Activated naive CD8-positive, alpha-beta T cell (primary cell): ENCODE measurements around the gene PLPP7.
"Not testable (repeated sequence)": the region's sequence is repeated elsewhere in the genome, so short reads cannot be mapped to it uniquely, and the experiment has no call there.

ENCODE experiments used
- H3K27ac Mint-ChIP-seq: one replicate; pipeline ENCODE4 v1.8.0; 2021; ENCODE audit warnings: mixed read lengths
- H3K27me3 Mint-ChIP-seq: one replicate; pipeline ENCODE4 v1.8.0; 2021; ENCODE audit warnings: mixed read lengths
- H3K36me3 Mint-ChIP-seq: one replicate; pipeline ENCODE4 v1.8.0; 2021; ENCODE audit warnings: mixed read lengths
- H3K4me1 Mint-ChIP-seq: one replicate; pipeline ENCODE4 v1.8.0; 2021; ENCODE audit warnings: low read depth, mixed read lengths
- H3K4me3 Mint-ChIP-seq: one replicate; pipeline ENCODE4 v1.8.0; 2021; ENCODE audit warnings: mild to moderate bottlenecking, mixed read lengths
- H3K9me3 Mint-ChIP-seq: one replicate; pipeline ENCODE4 v1.8.0; 2021; ENCODE audit warnings: low read depth, mixed read lengths

The PLPP7 gene

DNA sequence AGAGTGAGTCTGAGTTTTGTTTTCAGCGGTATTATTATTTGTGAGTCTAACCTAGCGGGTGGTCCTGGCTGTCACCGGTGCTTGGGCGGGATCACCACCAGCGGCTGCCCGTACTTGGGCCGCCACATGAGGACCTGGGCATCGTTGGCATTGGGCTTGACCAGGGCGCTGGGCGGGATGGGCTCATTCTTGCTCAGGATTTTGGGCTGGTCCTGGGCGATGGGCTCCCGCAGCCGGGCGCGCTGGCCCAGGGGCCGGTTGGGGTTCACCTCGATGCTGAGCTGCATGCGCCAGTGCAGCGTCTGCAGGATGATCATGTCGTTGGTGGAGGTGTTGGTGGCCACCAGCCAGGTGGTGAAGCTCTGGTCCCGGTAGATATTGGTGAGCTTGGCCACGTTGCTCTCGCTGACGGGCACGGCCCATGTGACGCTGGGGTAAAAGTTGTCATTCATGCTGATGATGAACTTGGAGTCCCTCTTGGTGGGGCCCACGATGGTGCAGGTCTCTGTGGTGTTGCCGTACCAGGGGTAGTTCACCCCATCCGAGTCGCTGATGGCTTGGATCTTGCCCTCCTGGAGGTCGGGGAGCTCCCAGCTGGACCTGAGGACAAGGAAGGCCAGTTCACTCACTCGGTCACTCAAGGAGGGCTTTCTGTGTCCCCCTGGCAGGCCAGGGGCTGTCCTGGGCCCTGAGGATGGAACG is 28.6 kb upstream of the PLPP7 start:
- H3K4me3 Mint-ChIP-seq, result no peak overlapping the region
- H3K27me3 Mint-ChIP-seq, result no peaks in the 10 kb centered on the region
- H3K9me3 Mint-ChIP-seq, result no peaks in the 10 kb centered on the region
- H3K27ac Mint-ChIP-seq, result peak overlapping the region; percentile 75
- peaks cover 4% of the 10 kb centered on the region for H3K36me3 Mint-ChIP-seq
- peaks cover 70% of the 10 kb centered on the region for H3K4me1 Mint-ChIP-seq

DNA sequence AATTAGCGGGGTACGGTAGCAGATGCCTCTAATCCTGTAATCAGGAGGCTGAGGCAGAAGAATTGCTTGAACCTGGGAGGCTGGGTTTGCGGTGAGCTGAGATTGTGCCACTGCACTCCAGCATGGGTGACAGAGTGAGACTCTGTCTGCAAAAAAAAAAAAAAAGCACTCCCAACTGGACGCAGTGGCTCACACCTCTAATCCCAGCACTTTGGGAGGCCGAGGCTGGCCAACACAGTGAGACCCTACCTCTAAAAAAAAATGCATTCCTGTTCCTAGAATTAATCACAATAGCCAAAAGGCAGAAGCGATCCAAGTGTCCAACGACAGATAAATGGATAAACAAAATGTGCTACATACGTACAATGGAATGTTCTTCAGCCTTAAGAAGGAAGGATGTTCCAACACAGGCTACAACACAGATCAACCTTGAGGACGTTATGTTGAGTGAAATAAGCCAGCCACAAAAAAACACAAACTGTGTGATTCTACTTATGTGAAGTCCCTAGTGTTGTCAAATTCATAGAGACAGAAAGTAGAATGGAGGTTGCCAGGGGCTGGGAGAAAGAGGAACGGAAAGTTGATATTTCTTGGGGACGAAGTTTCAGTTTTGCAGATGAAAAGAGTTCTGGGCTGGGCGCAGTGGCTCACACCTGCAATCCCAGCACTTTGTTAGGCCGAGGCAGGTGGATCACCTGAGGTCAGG is 27.0 kb upstream of the PLPP7 start:
- Mint-ChIP-seq H3K4me3 (peak overlapping the region; percentile 72), H3K36me3 (peaks cover 4% of the 10 kb centered on the region), H3K4me1 (peaks cover 75% of the 10 kb centered on the region)

DNA sequence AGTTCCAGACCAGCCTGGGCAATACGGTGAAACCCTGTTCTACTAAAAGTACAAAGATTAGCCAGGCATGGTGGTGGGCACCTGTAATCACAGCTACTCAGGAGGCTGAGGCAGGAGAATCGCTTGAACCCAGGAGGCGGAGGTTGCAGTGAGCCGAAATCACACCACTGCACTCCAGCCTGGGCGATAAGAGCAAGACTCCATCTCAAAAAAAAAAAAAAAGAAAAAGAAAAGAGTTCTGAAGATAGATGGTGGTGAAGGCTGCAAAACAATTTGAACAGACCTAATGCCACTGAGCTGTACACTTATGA is 26.5 kb upstream of the PLPP7 start:
- H3K36me3 Mint-ChIP-seq, H3K9me3 Mint-ChIP-seq, H3K27me3 Mint-ChIP-seq: not testable (repeated sequence)
- H3K4me3 Mint-ChIP-seq, result peak overlapping the region; percentile 72
- H3K27ac Mint-ChIP-seq, result peak overlapping the region; percentile 83
- H3K4me1 Mint-ChIP-seq, result peaks cover 74% of the 10 kb centered on the region

More for the DNA sequence above, 27.0 kb upstream of the PLPP7 start:
- Mint-ChIP-seq H3K9me3 (no peaks in the 10 kb centered on the region), H3K27me3 (no peaks in the 10 kb centered on the region), H3K27ac (peak overlapping the region; percentile 83)

DNA sequence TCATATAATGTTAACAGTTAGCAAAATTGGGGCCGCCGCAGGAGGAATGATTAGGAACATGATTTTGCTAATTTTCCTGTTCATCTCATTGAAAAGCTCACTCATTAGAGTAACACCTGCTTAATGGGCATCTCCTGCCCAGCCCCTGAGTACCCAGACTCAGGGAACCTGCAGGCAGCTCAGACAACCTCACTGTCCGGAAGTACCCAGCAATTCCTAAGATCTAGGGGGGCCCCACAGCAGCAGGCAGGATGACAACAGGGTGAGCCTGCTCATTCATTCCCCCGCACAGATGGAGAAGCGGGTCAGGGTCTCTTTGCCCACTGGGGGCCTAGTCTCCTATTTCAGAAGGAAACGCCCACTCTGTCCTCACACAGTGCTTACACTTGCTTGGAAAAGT is 25.8 kb upstream of the PLPP7 start:
- H3K4me1 Mint-ChIP-seq, result peaks cover 78% of the 10 kb centered on the region
- no peaks in the 10 kb centered on the region for H3K9me3 Mint-ChIP-seq
- peak overlapping the region; percentile 97 for H3K27ac Mint-ChIP-seq
- H3K27me3 Mint-ChIP-seq, result no peaks in the 10 kb centered on the region
- peaks cover 4% of the 10 kb centered on the region for H3K36me3 Mint-ChIP-seq
- peak overlapping the region; percentile 69 for H3K4me3 Mint-ChIP-seq

DNA sequence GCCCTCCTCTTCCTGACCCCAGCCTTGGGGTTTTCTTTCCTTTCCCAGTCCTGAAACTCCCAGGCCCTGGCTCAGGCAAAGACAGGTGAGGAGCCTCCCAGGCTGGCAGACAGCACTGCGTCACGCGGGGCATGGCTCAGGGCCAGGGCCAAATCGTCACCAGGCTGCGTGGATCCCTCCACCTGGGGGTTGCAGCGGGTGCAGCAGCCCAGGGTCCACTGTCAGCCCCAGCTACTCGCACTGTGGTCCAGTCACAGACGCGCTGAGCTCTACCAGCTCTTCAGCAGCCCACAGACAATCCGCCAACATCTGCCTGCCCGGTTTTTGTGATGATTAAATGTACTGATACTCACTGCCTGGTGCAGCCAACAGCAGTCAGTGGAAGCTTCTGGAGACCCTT is 25.3 kb upstream of the PLPP7 start:
- Mint-ChIP-seq H3K4me1 (peaks cover 81% of the 10 kb centered on the region), H3K27me3 (no peaks in the 10 kb centered on the region), H3K9me3 (no peaks in the 10 kb centered on the region), H3K4me3 (peak overlapping the region; percentile 69), H3K36me3 (peaks cover 4% of the 10 kb centered on the region), H3K27ac (peak overlapping the region; percentile 97)

DNA sequence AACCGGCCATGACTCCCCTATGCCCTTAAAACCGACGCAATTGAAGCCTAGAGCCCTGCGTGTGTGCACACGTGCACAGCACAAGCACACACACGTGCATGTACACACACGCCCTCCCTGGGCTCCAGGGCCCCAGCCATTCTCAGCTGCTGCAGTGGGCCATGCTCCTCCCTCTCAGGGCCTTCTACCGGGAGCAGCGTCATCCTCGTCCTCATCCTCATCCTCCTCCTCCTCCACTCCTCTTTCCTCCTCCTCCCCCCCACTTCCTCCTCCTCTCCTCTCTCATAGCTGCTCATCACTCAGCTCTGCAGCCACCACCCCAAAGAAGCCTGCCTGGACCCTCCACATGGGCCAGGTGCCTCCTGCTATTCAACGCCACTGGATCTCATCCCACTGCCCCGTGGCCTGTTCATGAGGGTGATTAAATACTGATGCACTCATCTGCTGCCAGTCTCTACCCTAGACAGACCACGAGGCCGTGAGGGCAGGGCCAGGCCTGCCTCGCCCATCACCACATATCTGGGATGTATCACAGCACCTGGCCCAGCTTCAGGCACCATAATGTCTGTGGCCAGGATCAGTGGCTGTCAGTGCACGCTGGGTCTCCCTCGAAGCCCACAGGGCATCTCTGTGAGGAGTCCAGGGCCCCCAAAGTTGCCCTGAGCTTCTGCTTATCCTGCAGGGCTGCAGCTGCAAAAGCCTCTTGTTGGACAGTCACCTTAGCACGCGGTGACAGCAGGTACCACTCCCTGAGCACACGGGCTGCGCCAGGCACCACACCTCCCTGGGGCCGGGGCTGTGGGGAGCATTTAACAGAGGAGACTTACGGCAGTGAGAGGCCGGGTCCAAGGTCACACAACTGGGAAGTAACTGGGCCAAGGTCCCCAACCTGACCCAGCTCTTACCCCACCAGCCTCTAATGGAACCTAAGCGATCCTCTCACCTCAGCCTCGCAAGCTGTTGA is 23.0 kb upstream of the PLPP7 start:
- Mint-ChIP-seq H3K9me3 (no peaks in the 10 kb centered on the region), H3K27me3 (no peaks in the 10 kb centered on the region), H3K4me1 (peaks cover 85% of the 10 kb centered on the region), H3K4me3 (peak overlapping the region; percentile 69), H3K27ac (peak overlapping the region; percentile 97), H3K36me3 (peaks cover 7% of the 10 kb centered on the region)

DNA sequence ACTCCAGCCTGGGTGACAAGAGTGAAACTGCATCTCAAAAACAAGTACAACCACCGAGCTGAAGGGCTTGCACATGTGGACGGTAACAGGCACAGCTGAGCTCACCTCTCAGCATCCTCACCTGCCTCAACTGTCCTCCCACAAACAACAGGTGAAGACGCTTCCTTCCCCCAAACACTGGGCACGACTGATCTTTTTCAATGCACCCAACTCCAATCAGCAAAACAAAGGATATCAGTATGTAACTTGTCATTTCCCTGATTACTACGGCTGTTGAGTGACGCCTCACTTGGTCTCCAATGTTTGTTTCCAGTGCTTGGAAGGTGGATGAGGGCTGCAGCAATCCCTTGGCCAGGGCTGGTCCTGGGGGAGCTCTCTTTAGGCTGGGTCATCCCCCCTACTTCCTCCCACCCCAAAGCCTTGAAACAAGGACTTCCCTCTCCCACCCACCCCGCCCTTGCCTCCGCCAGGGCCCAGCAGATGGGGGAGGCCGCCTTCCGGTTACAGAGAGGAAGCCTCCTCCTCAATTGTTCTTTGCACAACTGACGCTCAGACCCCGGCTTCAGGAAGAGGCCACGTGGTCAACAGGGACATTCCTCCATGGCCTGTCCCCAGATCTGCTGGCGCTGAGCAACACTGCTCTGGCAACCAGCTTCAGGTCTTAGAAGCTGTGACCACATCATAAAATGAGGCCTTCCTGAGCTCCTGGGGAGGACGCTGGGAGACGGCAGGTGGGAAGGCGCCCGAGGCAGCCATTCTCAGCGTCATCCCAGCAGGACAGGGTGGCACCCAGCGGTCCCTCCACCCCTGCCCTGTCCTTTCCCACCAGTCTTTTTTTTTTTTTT is 19.1 kb upstream of the PLPP7 start:
- Mint-ChIP-seq H3K4me3 (peak overlapping the region; percentile 97), H3K27me3 (no peaks in the 10 kb centered on the region), H3K36me3 (peaks cover 3% of the 10 kb centered on the region), H3K27ac (peak overlapping the region; percentile 97), H3K9me3 (no peaks in the 10 kb centered on the region), H3K4me1 (peaks cover 60% of the 10 kb centered on the region)

DNA sequence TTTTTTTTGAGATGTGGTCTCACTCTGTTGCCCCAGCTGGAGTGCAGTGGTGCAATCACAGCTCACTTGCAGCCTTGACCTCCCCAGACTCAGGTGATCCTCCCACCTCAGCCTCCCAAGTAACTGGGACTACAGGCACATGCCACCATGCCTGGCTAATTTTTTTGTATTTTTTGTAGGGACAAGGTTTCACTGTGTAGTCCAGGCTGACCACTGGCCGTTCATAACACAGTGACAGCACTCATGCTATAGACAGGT is 18.6 kb upstream of the PLPP7 start:
- H3K27me3 Mint-ChIP-seq, H3K9me3 Mint-ChIP-seq, H3K36me3 Mint-ChIP-seq: not testable (repeated sequence)
- Mint-ChIP-seq H3K27ac (peak overlapping the region; percentile 97), H3K4me3 (peak overlapping the region; percentile 97), H3K4me1 (peaks cover 55% of the 10 kb centered on the region)

DNA sequence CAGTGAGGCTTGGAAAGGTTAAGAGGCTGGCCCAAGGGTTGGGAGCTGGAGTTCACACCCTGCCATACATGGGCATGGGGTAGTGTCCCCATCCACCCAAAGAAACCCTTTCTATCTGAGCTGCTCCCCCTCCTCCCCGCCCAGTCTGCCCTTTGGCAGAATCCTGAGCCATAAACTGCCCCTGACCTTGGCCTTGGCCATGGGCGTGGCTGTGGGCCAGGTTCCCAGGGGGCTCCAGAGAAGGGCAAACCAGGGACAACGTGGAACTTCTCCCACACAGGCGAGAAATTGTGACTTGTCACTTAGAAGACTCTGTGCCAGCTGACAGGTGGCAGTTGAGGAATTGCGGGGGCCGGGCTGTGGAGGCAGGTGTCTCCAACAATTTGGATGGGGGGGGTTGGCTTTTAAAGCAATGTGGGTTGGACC is 18.0 kb upstream of the PLPP7 start:
- H3K4me1 Mint-ChIP-seq, result peaks cover 49% of the 10 kb centered on the region
- H3K9me3 Mint-ChIP-seq, result no peaks in the 10 kb centered on the region
- H3K27ac Mint-ChIP-seq, result peak overlapping the region; percentile 97
- H3K36me3 Mint-ChIP-seq, result peaks cover 3% of the 10 kb centered on the region
- peak overlapping the region; percentile 97 for H3K4me3 Mint-ChIP-seq
- no peaks in the 10 kb centered on the region for H3K27me3 Mint-ChIP-seq

DNA sequence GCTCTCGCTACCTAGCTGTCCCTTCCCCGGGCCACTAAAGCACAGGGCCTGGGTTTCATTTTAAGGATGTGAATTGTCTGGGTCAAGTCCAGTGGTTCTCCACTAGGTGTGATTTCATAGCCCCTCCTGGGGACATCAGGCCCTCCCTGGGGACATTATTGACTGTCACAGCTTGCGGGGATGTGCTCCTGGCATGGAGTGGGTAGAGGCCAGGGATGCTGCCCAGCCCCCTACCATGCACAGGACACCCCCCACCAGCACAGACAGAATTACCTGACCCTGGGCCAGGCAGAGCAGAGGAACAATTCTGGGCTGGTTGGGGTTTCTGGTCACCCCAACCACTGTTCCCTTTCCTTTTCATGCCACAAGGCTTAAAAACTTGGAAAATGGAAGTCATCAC is 17.3 kb upstream of the PLPP7 start:
- peak overlapping the region; percentile 97 for H3K4me3 Mint-ChIP-seq
- no peaks in the 10 kb centered on the region for H3K9me3 Mint-ChIP-seq
- H3K27ac Mint-ChIP-seq, result peak overlapping the region; percentile 97
- H3K36me3 Mint-ChIP-seq, result peaks cover 3% of the 10 kb centered on the region
- no peaks in the 10 kb centered on the region for H3K27me3 Mint-ChIP-seq
- H3K4me1 Mint-ChIP-seq, result peaks cover 42% of the 10 kb centered on the region

DNA sequence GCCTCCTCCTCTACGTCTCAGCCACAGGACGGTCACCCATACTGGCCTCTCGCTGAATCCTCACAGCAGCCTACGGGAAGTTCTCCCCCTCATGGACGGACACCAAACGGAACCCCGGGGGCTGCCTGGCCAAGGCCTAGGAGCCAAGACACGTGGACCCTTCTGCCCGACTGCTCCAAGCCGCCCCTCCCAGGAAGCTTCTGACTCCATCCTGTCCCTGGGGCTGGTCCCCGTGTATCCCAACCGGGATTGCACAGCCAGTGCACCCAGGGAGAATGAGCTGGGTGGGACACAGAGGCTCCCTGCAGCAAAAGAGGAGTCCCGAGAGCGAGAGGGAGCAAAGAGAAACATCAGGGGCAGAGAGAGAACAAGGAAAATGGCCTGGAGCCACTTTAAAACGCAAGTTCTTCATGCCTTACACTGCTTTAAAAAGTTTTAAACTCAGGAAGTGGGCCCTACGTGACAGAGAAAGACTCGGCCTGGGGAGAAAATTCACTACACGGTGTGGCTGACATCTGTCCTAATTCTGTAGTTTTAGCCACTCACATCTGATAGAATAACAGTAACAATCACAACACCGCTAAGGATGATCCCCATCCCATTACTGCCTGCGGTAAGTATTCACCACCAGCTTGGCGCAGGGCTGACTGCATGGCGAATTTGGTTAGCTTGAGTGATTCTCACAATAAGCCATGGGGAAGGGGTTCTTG is 16.2 kb upstream of the PLPP7 start:
- Mint-ChIP-seq H3K4me1 (peaks cover 36% of the 10 kb centered on the region), H3K4me3 (peak overlapping the region; percentile 97), H3K27ac (peak overlapping the region; percentile 99), H3K27me3 (no peaks in the 10 kb centered on the region), H3K36me3 (peaks cover 3% of the 10 kb centered on the region), H3K9me3 (no peaks in the 10 kb centered on the region)

DNA sequence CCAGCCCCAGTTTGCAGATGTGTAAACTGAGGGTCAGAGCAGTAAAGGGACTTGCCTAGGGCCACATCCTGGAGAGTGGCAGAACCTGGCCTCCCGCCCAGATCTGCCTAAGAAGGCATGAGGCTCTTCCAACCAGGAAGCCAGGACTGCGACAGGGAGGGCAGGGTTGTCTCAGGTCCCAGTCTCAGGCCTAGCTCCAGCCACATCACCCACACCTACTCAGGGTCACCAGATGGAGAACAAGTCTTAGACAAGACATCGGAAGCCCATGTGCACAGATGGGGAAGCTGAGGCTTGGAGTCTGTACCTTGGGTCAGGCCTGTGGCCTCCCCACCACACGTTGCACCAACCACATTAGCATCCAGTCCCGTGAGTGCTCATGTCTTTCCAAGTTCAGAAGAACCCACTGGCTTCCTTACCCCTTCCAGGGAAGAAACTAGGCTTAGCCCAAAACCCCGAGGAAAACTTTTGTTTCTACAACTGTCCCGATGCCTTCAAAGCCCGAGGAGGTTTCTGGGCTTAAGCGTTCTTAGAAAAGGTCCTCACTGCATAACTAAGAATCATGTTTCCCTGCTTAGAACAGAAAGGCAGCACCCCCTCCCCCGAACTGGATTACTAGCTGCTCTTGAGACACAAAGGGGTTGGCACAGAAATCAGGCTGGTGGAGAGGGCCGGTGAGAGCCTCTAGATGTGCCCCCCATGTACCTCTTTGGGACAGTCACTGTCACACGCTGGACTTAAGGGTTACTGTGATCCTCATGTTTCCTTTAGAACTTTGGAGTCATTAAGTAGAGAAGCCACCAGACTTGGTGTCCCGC is 15.5 kb upstream of the PLPP7 start:
- Mint-ChIP-seq H3K36me3 (peaks cover 3% of the 10 kb centered on the region), H3K4me3 (peak overlapping the region; percentile 97), H3K4me1 (peaks cover 39% of the 10 kb centered on the region), H3K27ac (peak overlapping the region; percentile 99), H3K27me3 (no peaks in the 10 kb centered on the region), H3K9me3 (no peaks in the 10 kb centered on the region)

DNA sequence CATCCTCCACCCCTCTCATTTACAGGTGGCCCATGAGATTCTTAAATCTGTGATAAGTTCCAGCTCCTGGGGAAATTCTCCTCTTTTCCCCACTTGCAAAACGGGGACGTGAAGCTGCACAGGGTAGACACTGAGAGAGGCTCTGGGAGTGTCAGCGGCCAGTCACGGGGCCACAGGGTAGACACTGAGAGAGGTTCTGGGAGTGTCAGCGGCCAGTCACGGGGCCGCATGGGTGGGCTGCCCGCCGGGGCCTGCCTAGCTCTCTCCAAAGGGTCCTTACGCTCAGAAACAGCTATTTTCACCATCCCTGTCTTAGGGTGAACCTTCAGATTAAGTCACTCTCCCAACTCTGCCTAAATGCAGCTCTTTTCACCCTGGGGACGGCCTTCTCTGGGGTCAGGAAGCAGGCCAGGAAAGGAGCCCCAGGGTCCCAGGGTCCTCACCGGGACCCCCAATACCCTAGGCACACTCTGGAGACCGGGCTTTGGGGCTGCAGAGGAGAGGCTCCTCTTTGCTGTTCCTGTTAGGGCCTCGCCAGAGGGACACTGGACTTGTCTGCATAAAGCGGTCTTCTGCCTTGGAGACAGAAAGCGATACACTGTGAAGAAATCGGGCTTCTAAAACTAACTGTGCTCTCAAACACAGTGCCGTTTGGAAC is 14.7 kb upstream of the PLPP7 start:
- peak overlapping the region; percentile 99 for H3K27ac Mint-ChIP-seq

More for the DNA sequence above, 14.7 kb upstream of the PLPP7 start:
- Mint-ChIP-seq H3K9me3 (no peaks in the 10 kb centered on the region), H3K36me3 (peaks cover 3% of the 10 kb centered on the region), H3K4me3 (peak overlapping the region; percentile 97), H3K27me3 (no peaks in the 10 kb centered on the region), H3K4me1 (peaks cover 36% of the 10 kb centered on the region)
